Subcutaneous adipose tissue (tissue), 4 donors: ENCODE measurements around the gene CAPN8. TPM values are rescaled to one million over a fixed set of nuclear protein-coding genes. Genes with fewer than 3 reads are reported as not detected.

Experiments
- CTCF ChIP-seq: fragments of 450-650 bp; IDR thresholded peaks from one replicate; pipeline ENCODE4 v1.5.1; 2016; ENCODE audit warnings: low read depth, mild to moderate bottlenecking, control low read depth, antibody characterized with exemption, moderate library complexity
- total RNA-seq, 4 donors: library from RNA; depleted of rRNA; stranded (reverse); fragments of >200 nt; gene quantifications; one replicate each; pipeline ENCODE4 v1.1.0, GENCODE V29; 2016

Gene CAPN8
- total RNA-seq, 4 donors from 2014 or later, result not detected

DNA sequence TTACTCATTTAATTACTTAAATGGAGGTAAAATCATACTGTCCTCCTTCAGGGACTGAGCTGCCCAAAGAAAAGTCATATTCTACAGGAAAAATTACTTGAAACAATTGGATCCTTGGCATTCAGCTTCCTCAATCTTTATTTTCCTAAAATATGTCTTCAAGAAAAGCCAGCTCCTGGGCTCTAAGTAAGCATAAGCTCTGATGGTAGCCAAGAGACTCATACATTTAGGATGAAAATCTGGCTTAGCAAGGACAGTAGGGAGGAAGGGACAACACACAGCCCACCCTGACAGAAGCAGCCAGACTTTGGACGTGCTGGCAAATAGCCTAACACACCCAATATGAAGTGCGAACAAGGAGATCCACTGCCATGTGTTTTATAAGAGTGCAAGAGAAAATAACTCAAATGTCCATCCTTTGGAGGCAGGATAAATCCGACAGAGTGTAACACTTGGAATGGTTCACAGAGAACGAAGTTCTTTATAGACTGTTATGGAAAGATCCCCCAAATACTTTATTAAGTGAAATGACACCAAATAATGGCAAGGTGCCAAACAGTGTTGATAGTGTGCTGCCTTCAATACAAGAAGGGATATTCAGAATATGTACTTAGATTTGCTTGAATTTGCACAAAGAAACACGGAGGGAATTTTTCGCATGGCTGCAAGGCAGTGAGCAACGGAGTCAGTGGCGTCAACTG, 14.1 kb downstream of the CAPN8 start:
- TF ChIP-seq CTCF, result no peak

DNA sequence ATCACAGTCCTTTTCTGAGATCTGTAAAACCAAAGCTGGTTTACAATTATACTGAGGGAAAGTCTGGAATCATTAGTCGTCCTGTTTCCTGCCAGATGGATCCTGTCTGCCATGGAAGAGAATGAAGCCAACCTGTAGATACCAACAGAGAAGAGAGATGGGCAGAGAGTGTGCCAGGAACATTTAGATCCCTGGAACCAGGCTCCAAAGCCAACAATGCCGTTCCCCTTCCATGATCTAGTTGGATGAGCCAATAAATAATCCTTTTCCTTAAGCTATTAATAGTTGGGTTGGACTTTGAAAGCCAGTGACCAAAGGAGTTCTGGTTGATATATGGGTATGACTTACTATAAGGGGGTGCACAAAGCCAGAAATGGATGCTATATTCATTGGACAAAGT, 15.0 kb downstream of the CAPN8 start:
- no peak for TF ChIP-seq CTCF

- TF ChIP-seq CTCF, result no peak
Observed at GRCh38 chr1:223649222-223649621, 16.3 kb downstream of the CAPN8 start.

DNA sequence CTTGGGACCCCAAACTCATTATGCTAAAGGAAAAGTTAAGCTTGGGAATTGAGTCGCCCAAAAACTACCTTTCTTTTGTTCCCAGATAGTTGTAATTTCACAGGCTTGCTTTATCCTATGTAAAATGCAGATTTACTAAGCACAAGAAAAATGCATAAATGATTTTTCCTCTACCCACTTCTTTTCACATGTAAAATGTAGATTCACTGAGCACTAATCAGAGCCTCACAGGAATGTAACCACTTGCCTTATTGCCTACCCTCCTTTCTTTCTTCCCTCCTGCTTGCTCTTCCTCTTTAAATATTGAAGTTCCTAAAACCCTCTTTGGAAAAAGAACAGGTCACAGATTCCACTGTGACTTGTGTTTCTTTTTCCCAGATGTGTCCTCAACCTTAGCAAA, 18.3 kb downstream of the CAPN8 start:
- TF ChIP-seq CTCF, result no peak

- no peak for TF ChIP-seq CTCF
Observed at GRCh38 chr1:223645903-223646302, 19.6 kb downstream of the CAPN8 start.

DNA sequence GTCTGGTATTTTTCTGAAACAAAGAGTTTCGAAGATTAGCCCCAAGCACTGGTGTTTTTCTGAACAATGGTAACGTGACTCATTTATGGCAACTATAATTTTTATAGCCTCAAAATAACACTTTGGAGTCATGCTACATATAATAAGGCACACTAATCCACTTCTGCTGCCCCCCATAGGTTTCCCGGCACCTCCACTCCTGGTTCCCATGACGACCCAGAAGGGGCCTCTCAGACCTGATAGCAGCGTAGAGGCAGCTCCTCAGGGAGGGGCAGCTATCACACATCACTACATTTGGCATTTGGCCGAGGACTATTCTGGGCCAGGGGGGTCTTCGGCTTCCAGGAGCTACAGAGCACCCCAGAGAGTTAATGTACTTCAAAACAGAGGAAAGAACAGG, 23.3 kb downstream of the CAPN8 start:
- TF ChIP-seq CTCF, result no peak

GRCh38 chr1:223641523-223642039, 23.9 kb downstream of the CAPN8 start:
- no peak for TF ChIP-seq CTCF
